ENCODE results near the gene DRD4. TPM values are rescaled to one million over a fixed set of nuclear protein-coding genes. Genes with fewer than 3 reads are reported as not detected.

DRD4 gene
- total RNA-seq, 2 donors from 2014 or later: 0.27 TPM; not detected in 1

DNA sequence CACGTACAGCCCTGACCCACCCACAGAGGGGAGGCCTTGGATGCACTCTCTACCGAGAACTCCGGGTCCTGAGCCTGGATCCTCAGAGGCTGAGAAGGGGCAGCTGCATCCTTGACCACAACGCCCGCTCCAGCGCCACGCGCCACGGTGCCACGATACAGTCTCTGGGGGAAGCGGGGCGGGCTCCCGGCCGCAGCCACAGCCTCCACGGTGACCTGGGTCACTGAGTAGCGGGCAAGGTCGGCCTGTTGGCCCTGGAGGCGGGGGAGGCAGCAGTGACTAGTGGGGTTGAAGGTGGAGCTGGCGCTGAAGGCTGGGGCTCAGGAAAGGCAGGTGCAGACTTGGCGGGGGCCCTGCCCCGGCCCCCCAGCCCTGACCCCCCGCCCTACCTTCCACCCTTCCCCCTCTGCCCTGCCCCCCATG lies 17.4 kb upstream of the DRD4 start:
- Histone ChIP-seq H3K9me3 (no peaks in the 10 kb centered on the region), H3K4me1 (ENCODE audit: control insufficient read depth in 1 of 2, low read depth in 2 of 2) (peaks cover 7 to 13% of the 10 kb centered on the region in 2 donors), H3K27ac (no peak overlapping the region), H3K36me3 (no peaks in the 10 kb centered on the region), H3K4me3 (no peak overlapping the region), H3K27me3 (replicated peaks; ENCODE audit: insufficient read depth) (no peaks in the 10 kb centered on the region)
- TF ChIP-seq, protein P1, sequence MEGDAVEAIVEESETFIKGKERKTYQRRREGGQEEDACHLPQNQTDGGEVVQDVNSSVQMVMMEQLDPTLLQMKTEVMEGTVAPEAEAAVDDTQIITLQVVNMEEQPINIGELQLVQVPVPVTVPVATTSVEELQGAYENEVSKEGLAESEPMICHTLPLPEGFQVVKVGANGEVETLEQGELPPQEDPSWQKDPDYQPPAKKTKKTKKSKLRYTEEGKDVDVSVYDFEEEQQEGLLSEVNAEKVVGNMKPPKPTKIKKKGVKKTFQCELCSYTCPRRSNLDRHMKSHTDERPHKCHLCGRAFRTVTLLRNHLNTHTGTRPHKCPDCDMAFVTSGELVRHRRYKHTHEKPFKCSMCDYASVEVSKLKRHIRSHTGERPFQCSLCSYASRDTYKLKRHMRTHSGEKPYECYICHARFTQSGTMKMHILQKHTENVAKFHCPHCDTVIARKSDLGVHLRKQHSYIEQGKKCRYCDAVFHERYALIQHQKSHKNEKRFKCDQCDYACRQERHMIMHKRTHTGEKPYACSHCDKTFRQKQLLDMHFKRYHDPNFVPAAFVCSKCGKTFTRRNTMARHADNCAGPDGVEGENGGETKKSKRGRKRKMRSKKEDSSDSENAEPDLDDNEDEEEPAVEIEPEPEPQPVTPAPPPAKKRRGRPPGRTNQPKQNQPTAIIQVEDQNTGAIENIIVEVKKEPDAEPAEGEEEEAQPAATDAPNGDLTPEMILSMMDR (IDR thresholded peaks at IDR 0.05): no peak
- DNase-seq (ENCODE audit: low spot score) (no peak), ATAC-seq (ENCODE audit: insufficient number of reproducible peaks, low FRiP score, low read depth) (no peak)

DNA sequence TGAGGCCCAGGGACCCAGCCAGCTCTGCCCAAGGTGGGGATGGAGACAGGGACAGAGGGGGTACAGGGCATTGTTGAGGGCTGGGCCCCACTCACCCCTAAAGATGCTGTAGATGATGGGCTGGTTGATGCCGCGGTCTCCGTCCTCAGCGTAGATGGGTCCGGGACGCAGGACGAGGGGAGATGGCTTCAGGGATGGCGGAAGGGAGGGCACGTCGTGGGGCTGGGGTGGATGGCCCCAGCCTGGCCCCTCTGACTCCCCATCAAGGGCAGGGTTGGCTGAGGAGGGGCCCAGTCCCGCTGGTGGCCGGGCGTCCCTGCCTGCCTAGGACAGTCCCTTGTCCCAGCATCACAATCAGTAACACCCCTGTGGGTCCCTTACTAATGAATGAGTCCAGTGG lies 16.9 kb upstream of the DRD4 start:
- Histone ChIP-seq H3K4me1 (ENCODE audit: control insufficient read depth in 1 of 2, low read depth in 2 of 2) (peaks cover 2 to 7% of the 10 kb centered on the region in 2 donors), H3K27me3 (replicated peaks; ENCODE audit: insufficient read depth) (no peaks in the 10 kb centered on the region), H3K27ac (no peak overlapping the region), H3K9me3 (no peaks in the 10 kb centered on the region), H3K36me3 (no peaks in the 10 kb centered on the region), H3K4me3 (no peak overlapping the region)
- ATAC-seq (ENCODE audit: insufficient number of reproducible peaks, low FRiP score, low read depth) (no peak), DNase-seq (ENCODE audit: low spot score) (no peak)
- TF ChIP-seq, protein P1 (IDR thresholded peaks at IDR 0.05): no peak

GRCh38 chr11:620935-621814 lies 15.9 kb upstream of the DRD4 start:
- ATAC-seq (ENCODE audit: insufficient number of reproducible peaks, low FRiP score, low read depth) (no peak), DNase-seq (ENCODE audit: low spot score) (no peak)
- H3K27ac ChIP-seq: no peak overlapping the region
- H3K36me3 ChIP-seq: no peaks in the 10 kb centered on the region
- H3K4me3 ChIP-seq: no peak overlapping the region
- TF ChIP-seq, protein P1 (IDR thresholded peaks at IDR 0.05): no peak
- H3K4me1 ChIP-seq (ENCODE audit: control insufficient read depth in 1 of 2, low read depth in 2 of 2): peaks cover 0 to 4% of the 10 kb centered on the region in 2 donors
- no peaks in the 10 kb centered on the region for H3K9me3 ChIP-seq
- no peaks in the 10 kb centered on the region for H3K27me3 ChIP-seq (replicated peaks; ENCODE audit: insufficient read depth)

GRCh38 chr11:621838-622237 lies 15.2 kb upstream of the DRD4 start:
- no peak for ATAC-seq (ENCODE audit: insufficient number of reproducible peaks, low FRiP score, low read depth)

DNA sequence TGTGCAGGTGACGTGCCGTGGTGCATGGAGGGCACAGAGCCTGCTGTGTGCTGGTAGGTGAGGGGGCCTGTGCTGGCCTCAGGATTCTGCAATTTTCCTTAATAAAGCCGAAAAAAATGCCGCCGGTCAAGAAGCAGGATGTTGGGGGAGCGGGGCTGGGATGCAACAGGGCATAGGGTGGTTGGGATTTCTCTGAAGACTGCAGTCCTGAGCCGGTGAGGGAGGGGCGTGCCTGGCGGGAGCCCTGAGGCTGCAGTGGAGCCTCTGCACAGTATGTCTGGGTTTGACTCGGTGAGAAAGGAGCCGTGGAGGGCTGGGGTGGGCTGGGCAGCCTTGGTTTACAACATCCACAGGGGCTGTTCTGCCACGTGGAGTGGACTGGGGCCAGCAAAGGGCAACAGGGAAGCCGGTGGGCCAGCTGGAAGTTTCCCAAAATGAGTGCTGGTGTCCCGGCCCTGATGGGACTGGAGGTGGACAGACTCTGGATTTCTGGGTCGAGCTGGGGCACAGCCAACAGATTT lies 13.7 kb upstream of the DRD4 start:
- TF ChIP-seq, protein P1 (IDR thresholded peaks at IDR 0.05): no peak
- no peak for ATAC-seq (ENCODE audit: insufficient number of reproducible peaks, low FRiP score, low read depth)
- DNase-seq (ENCODE audit: low spot score): no peak
- Histone ChIP-seq H3K4me3 (no peak overlapping the region), H3K9me3 (no peaks in the 10 kb centered on the region), H3K27ac (no peak overlapping the region), H3K4me1 (ENCODE audit: control insufficient read depth in 1 of 2, low read depth in 2 of 2) (peaks cover 0 to 4% of the 10 kb centered on the region in 2 donors), H3K27me3 (replicated peaks; ENCODE audit: insufficient read depth) (no peaks in the 10 kb centered on the region), H3K36me3 (no peaks in the 10 kb centered on the region)

More at GRCh38 chr11:621838-622237, 15.2 kb upstream of the DRD4 start:
- no peak overlapping the region for H3K4me3 ChIP-seq
- no peaks in the 10 kb centered on the region for H3K27me3 ChIP-seq (replicated peaks; ENCODE audit: insufficient read depth)
- DNase-seq (ENCODE audit: low spot score): no peak
- no peaks in the 10 kb centered on the region for H3K4me1 ChIP-seq (ENCODE audit: control insufficient read depth in 1 of 2, low read depth in 2 of 2)
- TF ChIP-seq, protein P1 (IDR thresholded peaks at IDR 0.05): no peak
- no peaks in the 10 kb centered on the region for H3K36me3 ChIP-seq
- no peaks in the 10 kb centered on the region for H3K9me3 ChIP-seq
- H3K27ac ChIP-seq: no peak overlapping the region

Data from thoracic aorta (tissue), 2 donors.